Stimulated activated CD8-positive, alpha-beta memory T cell treated with anti-CD3 and anti-CD28 coated beads, Interleukin-4, amount 100 ng/mL, for 1 hour (primary cell): ENCODE measurements around the gene SSBP3.
"Not testable (repeated sequence)": the region's sequence is repeated elsewhere in the genome, so short reads cannot be mapped to it uniquely, and the experiment has no call there.

Experiments used
- DNase-seq, 2 donors: peaks; one replicate each; pipeline ENCODE4 v3.0.0-alpha.2; 2020; ENCODE audit warnings: low read depth in 2 of 2, low spot score in 1 of 2

SSBP3 gene

DNA sequence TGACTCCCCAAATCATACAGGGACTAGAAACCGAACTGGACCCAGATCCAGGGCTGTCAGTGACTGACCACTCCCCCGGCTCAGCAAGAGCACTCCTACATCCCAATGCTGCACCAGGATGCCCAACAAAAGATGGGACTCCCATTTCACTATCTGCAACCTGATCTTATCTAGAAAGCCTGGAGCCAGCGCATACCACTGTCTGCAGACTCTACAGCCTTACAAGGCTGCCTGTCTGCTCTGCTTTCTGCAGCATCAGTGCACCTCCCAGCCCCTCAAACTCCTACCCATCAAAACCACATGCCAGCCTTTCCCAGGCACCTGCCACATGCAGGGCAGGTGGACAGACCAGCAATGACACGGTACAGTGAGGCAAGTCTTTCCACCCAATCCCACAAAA lies 52.2 kb downstream of the SSBP3 start:
- no peak for DNase-seq

- DNase-seq = no peak
Observed at GRCh38 chr1:54352755-54353154, 53.4 kb downstream of the SSBP3 start.

DNA sequence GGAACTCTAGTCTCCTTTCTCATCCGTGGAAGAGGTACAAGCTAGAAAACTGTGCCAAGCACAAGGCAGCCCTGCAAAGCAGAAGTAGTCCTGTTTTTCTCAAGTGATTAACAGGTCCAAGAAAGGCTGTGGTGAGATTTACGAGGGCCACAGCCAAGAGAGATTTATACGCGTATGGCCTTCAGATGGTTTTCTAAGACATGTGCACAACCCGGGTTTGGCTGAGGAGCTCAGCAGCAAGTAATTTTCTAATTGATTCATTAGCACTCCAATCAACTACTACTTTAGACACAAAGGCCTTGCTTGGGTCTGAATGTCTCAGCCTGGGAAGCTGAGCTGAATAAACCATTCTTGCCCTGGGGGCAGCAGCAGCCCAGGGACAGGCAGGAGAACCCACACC lies 55.8 kb downstream of the SSBP3 start:
- DNase-seq = no peak

DNA sequence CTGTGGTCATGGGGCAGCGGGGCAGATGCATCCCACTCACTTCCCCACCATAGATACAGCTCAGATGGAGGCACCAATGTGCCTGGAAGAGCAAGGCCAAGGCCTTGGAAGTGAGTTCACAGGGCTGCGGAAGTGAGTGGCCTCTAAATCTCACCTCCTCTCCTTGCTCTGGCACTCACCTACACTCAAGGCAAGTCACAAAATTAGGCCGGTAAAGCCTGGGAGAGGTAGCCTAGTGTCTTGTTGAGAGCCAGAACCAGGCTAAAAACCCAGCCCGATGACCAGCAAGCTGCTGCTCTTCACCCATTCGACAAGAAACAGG lies 57.5 kb downstream of the SSBP3 start:
- DNase-seq = no peak

DNA sequence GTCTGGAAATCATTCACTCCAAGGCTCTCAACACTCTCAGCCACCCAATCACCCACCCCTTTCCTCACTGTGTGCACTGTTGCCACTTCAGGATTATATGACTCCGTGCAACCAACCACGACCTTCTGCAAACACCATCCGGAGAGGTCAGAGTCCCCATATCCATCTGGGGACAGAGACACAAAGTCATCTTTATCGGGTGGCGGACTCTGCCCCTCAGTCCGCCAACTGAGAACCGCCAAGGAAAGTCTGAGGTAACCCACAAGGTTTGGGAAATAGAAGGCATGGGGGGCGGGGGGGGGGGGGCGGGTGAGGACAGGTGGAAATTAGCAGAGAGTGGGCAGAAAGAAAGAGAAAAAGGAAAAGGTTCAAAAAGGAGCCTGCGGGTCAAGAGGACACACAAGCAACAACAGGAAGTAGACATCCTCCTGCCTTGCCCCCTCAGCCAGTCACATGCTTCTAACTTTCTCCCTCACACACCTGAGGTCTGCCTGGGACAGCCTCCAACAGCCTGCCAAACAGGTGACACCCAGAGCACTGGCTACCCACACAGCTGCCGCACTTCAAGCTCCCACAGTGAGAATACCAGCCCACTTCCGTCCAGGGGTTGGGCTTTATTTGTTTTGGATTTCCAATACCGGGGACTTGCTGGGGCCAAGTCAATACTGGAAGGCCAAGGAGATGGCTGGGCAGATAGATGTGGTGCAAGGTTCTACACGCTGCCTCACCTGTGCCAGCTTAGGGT lies 58.1 kb downstream of the SSBP3 start:
- no peak for DNase-seq

DNA sequence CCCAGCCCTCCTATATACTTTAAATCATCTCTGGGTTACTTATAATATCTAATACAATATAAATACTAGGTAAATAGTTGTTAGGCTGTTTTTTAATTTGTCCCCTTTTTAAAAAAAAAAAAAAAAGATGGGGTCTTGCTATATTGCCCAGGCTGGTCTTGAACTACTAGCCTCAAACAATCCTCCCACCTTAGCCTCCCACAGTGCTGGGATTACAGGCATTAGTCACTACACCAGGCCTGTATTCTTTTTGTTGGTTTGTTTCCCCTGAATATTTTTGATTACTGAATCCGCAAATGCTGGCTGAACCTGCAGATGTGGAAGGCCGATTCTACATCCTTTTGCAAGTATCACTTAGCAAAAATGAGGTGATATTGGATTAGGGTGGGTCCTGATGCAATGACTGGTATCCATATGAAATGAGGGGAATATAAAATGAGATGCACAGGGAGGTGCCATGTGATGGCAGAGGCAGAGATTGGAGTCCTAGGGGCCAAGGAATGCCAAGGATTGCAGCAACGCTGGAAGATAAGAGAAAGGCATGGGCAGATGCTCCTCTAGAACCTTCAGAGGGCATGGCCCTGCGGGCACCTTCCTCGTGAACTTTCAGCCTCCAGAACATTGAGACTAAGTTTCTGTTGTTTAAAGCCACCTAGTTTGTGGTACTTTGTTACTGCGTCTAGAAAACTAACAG lies 58.8 kb downstream of the SSBP3 start:
- no peak for DNase-seq

DNA sequence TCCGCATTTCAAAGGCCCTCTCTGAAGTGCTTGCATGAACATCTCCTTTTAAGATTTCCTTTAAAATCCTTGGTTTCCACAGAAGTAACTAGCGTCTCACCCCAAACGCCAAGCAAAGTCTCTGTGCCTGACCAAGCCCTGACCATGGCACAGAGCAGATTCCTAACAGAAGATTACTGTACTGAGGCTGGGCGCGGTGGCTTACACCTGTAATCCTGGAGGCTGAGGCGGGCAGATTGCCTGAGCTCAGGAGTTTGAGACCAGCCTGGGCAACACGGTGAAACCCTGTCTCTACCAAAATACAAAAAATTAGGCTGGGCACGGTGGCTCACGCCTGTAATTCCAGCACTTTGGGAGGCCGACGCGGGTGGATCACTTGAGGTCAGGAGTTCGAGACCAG lies 60.6 kb downstream of the SSBP3 start:
- DNase-seq = not testable (repeated sequence)

DNA sequence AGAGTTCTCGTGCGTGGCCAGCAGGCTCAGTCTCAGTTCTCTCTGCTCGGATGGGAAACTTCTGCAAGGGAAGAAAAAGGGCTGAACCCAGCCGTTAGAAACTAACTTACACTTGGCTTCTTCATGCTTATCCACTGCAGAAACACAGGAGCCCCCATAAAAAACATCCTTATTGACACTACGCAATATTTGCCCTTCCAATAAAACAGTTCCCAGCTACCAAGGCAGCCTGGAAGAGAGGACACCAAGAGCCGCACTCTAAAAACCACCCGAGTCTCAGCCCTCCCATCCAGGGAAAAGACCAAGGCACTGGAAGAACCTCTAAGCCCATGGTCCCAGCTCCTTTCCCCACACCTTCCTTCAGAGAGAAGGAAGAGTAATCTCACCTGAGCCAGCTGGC lies 61.1 kb downstream of the SSBP3 start:
- DNase-seq = no peak

GRCh38 chr1:54342742-54343687 lies 63.2 kb downstream of the SSBP3 start:
- DNase-seq = no peak

DNA sequence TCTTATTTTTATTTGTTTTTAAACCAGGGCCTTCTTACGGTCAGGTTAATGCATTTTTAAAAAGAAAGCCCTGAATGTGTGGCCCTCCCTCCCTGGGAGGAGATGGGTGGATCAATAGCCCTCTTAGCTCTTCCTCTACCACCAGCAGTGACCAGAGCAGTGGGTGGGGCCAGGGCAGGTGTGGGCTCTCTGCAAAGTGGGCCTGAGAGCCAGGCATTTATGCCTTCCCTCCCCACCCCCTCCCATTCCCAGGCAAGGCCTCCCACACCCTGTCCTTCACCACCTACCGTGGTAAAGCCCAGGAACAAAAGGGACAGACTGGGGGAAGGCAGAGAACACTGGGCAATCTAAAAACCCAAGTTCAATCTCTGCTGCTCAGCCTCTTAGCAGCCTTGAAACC lies 63.9 kb downstream of the SSBP3 start:
- no peak for DNase-seq

DNA sequence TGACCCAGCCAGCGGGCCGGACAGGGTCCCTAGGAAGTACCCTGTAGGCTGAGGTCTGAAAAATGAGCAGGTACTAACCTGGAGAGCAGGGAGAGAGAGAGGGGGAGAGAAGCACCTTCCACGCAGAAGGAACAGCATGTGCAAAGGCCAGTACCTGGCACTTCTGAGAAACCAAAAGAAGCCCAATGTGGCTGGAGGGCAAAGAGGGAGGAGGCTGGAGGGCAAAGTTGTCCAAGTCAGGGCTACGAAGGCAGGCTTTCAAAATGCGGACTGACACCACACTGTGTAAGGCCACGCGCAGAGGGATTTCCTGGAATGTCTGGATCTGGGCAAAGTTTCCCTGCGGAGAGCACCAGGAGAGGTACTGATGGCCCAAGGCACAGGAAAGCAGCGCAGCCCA lies 64.4 kb downstream of the SSBP3 start:
- DNase-seq = no peak

- no peak for DNase-seq
Observed at GRCh38 chr1:54340878-54341277, 65.3 kb downstream of the SSBP3 start.

GRCh38 chr1:54340434-54340833 lies 65.8 kb downstream of the SSBP3 start:
- DNase-seq = no peak

GRCh38 chr1:54339126-54339525 lies 67.1 kb downstream of the SSBP3 start:
- no peak for DNase-seq

DNA sequence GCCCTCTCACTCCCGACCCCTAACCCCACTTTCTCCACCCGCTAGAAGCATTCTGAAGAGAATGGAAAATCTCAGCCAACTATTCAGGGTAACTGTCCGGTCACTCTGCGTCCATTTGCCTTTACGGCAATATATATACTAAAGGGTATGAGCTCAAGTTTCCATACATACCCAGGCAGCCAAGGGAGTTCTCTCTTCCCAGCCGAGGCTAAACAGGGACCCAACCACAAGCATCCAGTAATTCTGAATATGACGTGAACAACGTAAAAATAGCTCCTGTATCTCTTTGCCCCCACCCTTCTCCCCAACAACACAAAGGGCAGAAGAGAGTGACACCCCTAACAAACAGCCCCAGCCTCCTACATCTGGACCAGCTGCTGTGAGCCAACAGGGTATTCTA lies 67.7 kb downstream of the SSBP3 start:
- DNase-seq = no peak

GRCh38 chr1:54337928-54338327 lies 68.3 kb downstream of the SSBP3 start:
- DNase-seq = no peak

DNA sequence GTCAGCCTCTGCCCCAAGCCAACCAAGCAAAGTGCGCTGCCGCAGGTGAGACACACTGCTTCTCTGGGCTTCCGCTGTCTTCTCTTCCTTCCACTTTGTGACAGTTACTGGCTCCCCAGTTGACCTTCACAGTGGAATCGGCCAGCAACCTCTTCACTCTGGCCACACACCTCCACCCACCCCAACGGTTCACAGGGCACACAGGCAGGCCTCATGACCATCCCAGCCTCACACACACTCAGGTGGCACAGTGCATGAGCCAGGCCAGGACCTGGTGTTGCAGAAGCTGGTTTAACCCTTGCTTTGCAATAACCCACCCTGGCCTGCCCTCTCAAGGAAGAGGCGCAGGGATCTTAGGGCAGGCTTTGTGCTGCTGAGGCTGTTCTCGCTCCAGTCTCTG lies 69.2 kb downstream of the SSBP3 start:
- no peak for DNase-seq

DNA sequence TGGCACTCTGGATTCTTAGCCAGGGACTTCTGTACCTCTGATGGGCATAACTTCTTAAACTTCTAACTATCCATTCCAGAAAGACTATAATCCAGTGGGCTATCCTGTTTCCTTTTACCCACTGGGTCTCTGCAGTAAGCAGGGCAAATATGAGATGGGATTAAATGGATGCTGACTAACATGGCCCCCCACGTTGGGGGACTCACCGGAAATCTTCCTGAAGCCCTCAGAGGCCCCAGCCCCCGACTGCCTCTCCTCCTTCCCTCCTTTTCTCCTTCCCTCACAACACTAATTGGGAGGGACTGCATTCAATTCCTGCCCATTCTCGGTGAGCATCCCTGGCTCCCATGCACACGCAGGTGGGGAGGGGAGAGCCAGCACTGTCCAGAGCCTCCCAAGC lies 70.1 kb downstream of the SSBP3 start:
- no peak for DNase-seq

DNA sequence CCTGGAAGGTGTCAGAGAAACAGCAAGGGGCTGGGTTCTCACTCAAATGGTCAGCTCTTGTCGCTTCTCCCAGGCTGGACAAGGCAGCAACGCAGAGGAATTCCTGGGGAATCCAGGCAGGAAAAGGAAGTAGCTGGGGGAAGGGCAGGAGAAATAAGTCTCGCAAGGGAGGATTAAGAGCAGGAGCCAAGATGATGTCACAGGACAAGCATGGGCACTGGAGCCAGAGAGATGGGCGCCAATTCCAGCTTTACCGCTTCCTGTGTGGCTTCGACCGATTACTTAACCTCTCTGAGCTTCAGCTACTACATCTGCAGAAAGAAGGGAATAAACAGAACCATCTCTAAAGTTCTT lies 70.5 kb downstream of the SSBP3 start:
- no peak for DNase-seq

- no peak for DNase-seq
Observed at GRCh38 chr1:54335011-54335754, 71.0 kb downstream of the SSBP3 start.

DNA sequence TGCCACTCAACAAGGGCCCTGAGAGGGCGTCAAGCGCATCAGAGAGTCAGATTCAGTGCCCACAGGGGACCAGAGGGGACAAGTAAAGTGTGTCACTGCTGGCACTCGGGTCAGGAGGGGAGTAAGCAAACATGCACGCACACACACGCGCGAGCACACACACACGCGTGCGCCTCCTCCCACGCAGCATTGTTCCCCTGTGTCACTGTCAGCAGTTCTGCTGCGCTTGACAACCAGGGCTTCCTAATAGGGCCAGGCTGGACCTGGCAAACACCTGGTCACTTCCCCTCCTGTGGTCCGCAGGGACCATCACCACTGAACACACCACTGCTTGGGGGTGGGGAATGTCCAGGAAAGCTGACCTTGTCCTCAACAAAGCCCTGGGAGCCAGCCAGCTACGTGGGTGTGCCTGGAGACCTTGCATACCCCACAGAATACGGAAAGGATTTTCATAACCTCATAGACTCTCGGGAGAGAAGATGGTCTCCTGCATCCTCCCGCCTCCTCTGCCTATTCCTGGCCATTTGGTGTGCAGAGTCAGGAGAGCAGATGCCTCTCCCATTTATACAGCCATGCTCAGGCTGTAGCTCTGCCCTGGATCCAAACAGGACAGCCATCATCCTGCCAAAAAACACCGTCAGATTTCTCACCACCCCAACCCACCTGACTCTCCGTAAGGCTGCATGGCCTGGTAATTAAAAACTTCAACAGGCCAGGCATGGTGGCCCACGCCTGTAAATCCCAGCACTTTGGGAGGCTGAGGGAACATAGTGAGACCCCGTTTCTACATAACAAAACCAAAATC lies 73.2 kb downstream of the SSBP3 start:
- DNase-seq = no peak
